Measurements from ENCODE around the gene EXOSC7. TPM values are rescaled to one million over a fixed set of nuclear protein-coding genes. Genes with fewer than 3 reads are reported as not detected.

Gene EXOSC7
- total and polyA plus RNA-seq, 2 donors (not counting 3 experiments of a cell fraction or from before 2014, with no cell fraction given): 44.5 to 53.8 TPM

GRCh38 chr3:44968447-44968858 lies 7.6 kb upstream of the EXOSC7 start:
- BruUV-seq (replicated peaks): no TSS peak
- TF ChIP-seq GATA2 (IDR thresholded peaks at IDR 0.05; ENCODE audit: insufficient read depth, insufficient read length, low read depth, low read length) (no peak), JUN (IDR thresholded peaks at IDR 0.05; ENCODE audit: borderline replicate concordance, insufficient read depth, insufficient read length, low read depth) (no peak), MAX (IDR thresholded peaks at IDR 0.05; ENCODE audit: insufficient read depth, insufficient read length) (no peak), MYC (IDR thresholded peaks at IDR 0.05; ENCODE audit: low read depth, low read length) (no peak), POLR2AphosphoS5 (IDR thresholded peaks at IDR 0.05; ENCODE audit: insufficient read depth, low read depth, low read length) (no peak), EZH2 (IDR thresholded peaks at IDR 0.05; ENCODE audit: borderline replicate concordance, low read depth, low read length, severe bottlenecking) (no peak), FOS (IDR thresholded peaks at IDR 0.05; ENCODE audit: borderline replicate concordance, insufficient read depth, low read length) (no peak), POLR2A (IDR thresholded peaks at IDR 0.05; ENCODE audit: low read depth, low read length) (no peak)
- TF ChIP-seq, protein P1, sequence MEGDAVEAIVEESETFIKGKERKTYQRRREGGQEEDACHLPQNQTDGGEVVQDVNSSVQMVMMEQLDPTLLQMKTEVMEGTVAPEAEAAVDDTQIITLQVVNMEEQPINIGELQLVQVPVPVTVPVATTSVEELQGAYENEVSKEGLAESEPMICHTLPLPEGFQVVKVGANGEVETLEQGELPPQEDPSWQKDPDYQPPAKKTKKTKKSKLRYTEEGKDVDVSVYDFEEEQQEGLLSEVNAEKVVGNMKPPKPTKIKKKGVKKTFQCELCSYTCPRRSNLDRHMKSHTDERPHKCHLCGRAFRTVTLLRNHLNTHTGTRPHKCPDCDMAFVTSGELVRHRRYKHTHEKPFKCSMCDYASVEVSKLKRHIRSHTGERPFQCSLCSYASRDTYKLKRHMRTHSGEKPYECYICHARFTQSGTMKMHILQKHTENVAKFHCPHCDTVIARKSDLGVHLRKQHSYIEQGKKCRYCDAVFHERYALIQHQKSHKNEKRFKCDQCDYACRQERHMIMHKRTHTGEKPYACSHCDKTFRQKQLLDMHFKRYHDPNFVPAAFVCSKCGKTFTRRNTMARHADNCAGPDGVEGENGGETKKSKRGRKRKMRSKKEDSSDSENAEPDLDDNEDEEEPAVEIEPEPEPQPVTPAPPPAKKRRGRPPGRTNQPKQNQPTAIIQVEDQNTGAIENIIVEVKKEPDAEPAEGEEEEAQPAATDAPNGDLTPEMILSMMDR (IDR thresholded peaks at IDR 0.05; ENCODE audit: extremely low read depth in 1 of 2, insufficient read depth in 1 of 2, low read depth in 1 of 2, low read length in 2 of 2): no peak
- intact Hi-C loops (cut with micrococcal nuclease) (no loop called here), dilution Hi-C loops (cut with MboI; ENCODE audit: extremely low pct_ligation_motif_present, low sequenced_read_pairs) (no loop called here)
- Histone ChIP-seq H3K4me3 (replicated peaks in 1 of 3; ENCODE audit: insufficient read depth in 1 of 3, low read depth in 1 of 3, low read length in 3 of 3) (no peak overlapping the region), H3K4me2 (ENCODE audit: insufficient read depth, low read length) (no peak overlapping the region), H3K4me1 (ENCODE audit: control insufficient read depth, extremely low read depth, insufficient read depth, low read length) (no peaks in the 10 kb centered on the region), H3K9me3 (replicated peaks; ENCODE audit: control insufficient read depth, insufficient read depth, low read length) (no peaks in the 10 kb centered on the region), H3K27ac (ENCODE audit: insufficient read depth, low read depth, low read length) (no peak overlapping the region), H3K27me3 (ENCODE audit: control insufficient read depth in 2 of 2, insufficient read depth in 2 of 2, low read length in 2 of 2) (no peaks in the 10 kb centered on the region), H3K9ac (replicated peaks; ENCODE audit: extremely low read depth, insufficient read depth, low read length) (no peak overlapping the region), H3K36me3 (ENCODE audit: control insufficient read depth in 2 of 2, extremely low read depth in 1 of 2, insufficient read depth in 2 of 2, low read length in 2 of 2) (no peaks in the 10 kb centered on the region), H3K79me2 (ENCODE audit: control insufficient read depth, insufficient read depth, low read length) (peaks cover 25% of the 10 kb centered on the region), H4K20me1 (replicated peaks; ENCODE audit: control insufficient read depth, extremely low read depth, insufficient read depth, low read length) (no peaks in the 10 kb centered on the region), H3K9me1 (replicated peaks; ENCODE audit: control insufficient read depth, extremely low read depth, insufficient read depth, low read length) (no peaks in the 10 kb centered on the region), H2AFZ (ENCODE audit: low read depth, low read length) (no peak overlapping the region)
- ChIA-PET POLR2A (no interaction called here), CTCF (interaction anchor here (1.0 kb wide), 1 partner anchor 24 kb away, joined by 3 read pairs; no protein-coding TSS in a partner anchor)
- no peak for FAIRE-seq
- no peak for DNase-seq (ENCODE audit: low read depth, low spot score)

All from endothelial cell of umbilical vein (primary cell).